Mesodermal cell (in vitro differentiated cells): ENCODE results near the gene DIMT1.

ENCODE experiments used
- H3K27ac ChIP-seq: 2 replicates; pipeline ENCODE4 v1.7.0; 2013; ENCODE audit warnings: mild to moderate bottlenecking, low read depth, low read length, moderate library complexity; ENCODE audit not compliant: severe bottlenecking
- H3K36me3 ChIP-seq: 2 replicates; pipeline ENCODE4 v1.7.1; 2013; ENCODE audit warnings: mild to moderate bottlenecking, low read length, moderate library complexity; ENCODE audit not compliant: control insufficient read depth, insufficient read depth
- H3K4me1 ChIP-seq: one replicate; pipeline ENCODE4 v1.7.1; 2013; ENCODE audit warnings: mild to moderate bottlenecking, low read length; ENCODE audit not compliant: insufficient read depth, control insufficient read depth, poor library complexity, severe bottlenecking
- H3K4me3 ChIP-seq: 2 replicates; pipeline ENCODE4 v1.7.0; 2013; ENCODE audit warnings: low read length, control low read depth, mild to moderate bottlenecking; ENCODE audit not compliant: insufficient read depth, poor library complexity, severe bottlenecking; ENCODE audit errors: extremely low read depth
- H3K9me3 ChIP-seq: 2 replicates; pipeline ENCODE4 v1.7.1; 2013; ENCODE audit warnings: mild to moderate bottlenecking, low read length, moderate library complexity; ENCODE audit not compliant: control insufficient read depth
- WGBS, 2 experiments: methylation state at CpG; one replicate each; pipeline ENCODE4 v1.1.5; 2013; ENCODE audit warnings: missing lambda C conversion rate in 2 of 2; ENCODE audit not compliant: insufficient coverage in 2 of 2; 5-methylcytosine and 5-hydroxymethylcytosine counted together

DIMT1 gene

GRCh38 chr5:62340392-62340791 lies 63.3 kb downstream of the DIMT1 start:
- Histone ChIP-seq H3K9me3 (no peaks in the 10 kb centered on the region), H3K4me1 (peaks cover 2% of the 10 kb centered on the region), H3K36me3 (peaks cover 8% of the 10 kb centered on the region), H3K27ac (no peak overlapping the region), H3K4me3 (no peak overlapping the region)
- 80 to 86% methylated on average over 1 of the region's 1 CpG for WGBS, 2 experiments
